HG03280 (cell line): ENCODE data around the gene DSTYK.
A peak's percentile ranks its signal among the peaks of the same experiment; 100 is the strongest.

Experiments used
- ATAC-seq: cut with Tn5 transposase; IDR thresholded peaks from one replicate; pipeline ENCODE4 v1.9.1; 2021; ENCODE audit warnings: mild to moderate bottlenecking, moderate library complexity; ENCODE audit not compliant: unreplicated experiment

DSTYK gene

DNA sequence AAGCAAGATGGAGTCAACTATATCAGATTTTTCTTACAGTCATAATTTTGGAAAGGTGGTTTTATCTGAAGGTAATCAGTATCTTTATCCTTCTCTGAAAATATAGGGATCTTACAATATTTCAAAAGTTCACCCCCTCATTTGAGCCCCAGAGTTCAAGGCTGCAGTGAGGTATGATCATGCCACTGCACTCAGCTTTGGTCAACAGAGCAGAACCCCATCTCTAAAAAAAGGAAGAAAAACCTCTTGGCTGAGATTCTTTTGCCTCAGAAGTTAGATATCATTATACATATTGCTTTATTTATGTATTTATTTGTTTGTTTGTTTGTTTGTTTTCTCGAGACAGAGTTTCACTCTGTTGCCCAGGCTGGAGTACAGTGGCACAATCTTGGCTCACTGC, 78.2 kb downstream of the DSTYK start:
- ATAC-seq, result no peak

DNA sequence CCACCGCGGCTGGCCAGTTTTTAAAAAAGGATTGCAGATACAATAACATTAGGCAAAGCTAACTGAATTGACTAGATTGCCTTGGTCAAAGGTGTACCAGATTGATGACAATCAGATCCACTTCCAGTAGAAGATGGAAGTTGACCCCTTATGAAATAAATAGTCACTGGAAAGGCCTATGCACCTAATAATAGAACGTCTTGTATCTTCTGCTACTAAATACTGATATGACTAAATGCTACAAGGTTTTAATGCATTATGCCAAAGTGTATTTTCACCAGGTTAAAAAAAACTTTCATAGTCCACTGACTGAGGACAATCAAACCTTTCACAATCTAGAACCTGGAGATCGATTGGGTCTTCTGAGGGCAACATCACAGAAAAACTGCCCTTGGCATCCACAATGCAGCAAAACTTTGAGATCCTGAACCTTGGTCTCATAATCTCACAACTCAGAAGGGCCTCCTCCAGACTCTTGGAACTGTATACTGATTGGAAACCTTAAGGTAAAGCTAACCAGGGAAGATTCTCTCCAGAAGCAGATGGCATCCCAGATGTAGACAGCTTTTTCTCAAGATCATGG, 82.0 kb downstream of the DSTYK start:
- ATAC-seq, result no peak

- ATAC-seq, result no peak
These were observed 83.5 kb downstream of the DSTYK start for GRCh38 chr1:205128050-205128449.

GRCh38 chr1:205127646-205128045, 83.9 kb downstream of the DSTYK start:
- ATAC-seq, result no peak

DNA sequence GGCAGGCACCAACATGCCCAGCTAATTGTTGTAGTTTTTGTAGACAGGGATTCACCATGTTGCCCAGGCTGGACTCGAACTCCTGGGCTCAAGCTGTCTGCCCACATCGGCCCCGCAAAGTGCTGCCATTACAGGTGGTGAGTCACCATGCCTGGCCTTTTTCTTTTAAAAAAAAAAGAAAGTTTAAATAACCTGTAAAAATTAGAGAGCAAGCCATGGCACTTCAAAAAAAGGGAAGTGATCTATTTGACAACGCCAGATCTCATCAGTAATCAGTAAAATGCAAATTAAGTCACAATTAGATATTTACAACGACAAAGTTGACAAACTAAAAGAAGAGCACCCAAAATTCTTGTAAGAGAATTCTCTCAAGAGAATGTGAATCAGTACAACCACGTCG, 86.8 kb downstream of the DSTYK start:
- ATAC-seq, result no peak

GRCh38 chr1:205122489-205122882, 89.0 kb downstream of the DSTYK start:
- peak; percentile 2 for ATAC-seq

DNA sequence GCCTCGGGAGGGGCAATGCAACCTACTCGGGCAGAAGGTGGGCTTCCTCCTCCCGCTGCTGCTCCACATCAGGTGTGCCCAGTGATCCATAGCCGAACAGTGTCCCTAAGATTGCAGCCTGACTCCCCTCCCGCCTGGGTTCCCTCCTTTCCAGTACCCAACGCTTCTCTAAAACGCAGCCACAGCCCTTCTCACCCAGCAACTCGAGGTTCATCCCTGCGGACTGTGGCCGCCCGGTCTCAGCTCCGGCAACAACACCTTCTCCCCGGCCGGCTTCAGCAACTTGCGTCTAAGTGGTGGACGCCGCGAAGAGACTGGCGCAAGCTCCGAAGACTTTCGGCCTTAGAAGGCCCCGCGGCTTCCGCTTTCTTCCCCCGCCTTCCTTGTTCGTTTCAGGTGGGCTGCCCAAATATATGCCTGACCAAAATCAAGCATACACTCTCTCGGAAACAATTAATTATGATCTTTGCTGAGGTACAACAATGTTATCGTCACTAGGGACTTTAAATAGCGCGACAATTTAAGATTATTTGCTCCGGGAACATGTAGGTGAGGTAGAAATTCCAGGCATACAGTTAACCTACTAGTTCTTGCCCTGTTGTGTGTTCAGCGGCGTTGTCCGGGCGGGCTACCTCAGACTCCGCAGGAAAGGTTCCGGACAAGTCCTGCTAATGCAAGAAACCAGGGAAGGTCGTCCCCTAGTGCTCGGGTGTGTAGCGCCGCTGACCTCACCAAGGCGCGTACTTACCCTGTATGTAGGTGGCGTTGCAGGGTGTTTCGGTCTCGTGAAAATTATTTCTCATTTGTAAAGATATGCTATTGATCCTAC, 89.6 kb downstream of the DSTYK start, which contains the start of gene RBBP5:
Gene RBBP5 (minus strand): TSS at position 319 of the 829 bp plus-strand sequence. CDS start 105 bp downstream, at position 214.
- peak; percentile 90 for ATAC-seq

GRCh38 chr1:205118752-205119151, 92.8 kb downstream of the DSTYK start:
- no peak for ATAC-seq

GRCh38 chr1:205111354-205111753, 100.1 kb downstream of the DSTYK start:
- no peak for ATAC-seq

GRCh38 chr1:205109711-205110110, 101.8 kb downstream of the DSTYK start:
- no peak for ATAC-seq

- ATAC-seq, result no peak
These were observed 102.2 kb downstream of the DSTYK start for GRCh38 chr1:205109269-205109668.

DNA sequence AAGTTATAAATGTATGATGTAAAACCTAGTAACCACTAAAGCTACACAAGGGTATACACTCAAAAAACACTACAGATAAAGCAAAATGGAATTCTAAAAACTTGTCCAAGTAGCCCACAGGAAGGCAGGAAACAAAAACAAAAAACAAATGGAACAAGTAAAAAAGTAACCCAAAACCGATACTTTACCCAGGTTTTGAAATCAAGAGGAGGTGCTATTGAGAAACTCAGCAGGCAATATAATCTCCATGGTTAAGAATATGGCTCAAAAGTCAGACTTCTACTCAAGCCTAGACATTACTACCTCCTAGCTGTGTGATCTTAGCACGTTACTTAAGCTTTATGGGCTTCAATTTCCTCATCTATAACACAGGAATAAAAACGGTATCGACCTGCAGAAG, 103.0 kb downstream of the DSTYK start:
- no peak for ATAC-seq

- no peak for ATAC-seq
These were observed 104.2 kb downstream of the DSTYK start for GRCh38 chr1:205107327-205107726.

DNA sequence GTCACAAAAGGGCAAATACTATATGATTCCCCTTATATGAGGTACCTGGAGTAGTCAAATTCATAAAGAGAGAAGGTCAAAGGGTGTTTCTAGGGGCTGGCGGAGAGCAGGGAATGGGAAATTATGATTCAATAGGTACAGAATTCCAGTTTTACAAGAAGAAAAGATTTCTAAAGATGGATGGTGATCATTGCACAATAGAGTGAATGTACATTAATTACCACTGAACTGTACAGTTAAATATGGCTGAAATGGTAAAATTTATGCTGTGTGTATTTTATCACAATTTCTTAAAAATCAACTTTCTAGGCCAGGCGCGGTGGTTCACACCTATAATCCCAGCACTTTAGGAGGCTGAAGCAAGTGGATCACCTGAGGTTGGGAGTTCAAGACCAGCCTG, 109.1 kb downstream of the DSTYK start:
- ATAC-seq, result no peak

DNA sequence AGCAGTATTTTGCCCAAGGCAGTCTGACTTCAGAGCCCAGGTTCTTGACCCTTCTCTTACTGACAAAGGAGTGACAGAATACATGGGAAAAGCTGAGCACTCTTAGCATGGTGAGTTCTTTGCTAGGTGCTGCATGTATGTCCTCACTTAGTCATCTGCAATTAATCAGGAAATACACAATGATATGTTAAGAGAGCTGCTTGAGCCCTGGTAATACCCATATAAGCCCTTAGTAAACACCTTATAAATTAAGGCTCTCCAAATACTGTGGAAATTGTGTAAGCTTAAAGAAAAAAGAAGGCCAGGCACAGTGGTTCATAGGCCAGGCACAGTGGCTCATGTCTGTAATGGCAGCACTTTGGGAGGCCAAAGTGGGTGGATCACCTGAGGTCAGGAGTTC, 113.3 kb downstream of the DSTYK start:
- no peak for ATAC-seq

DNA sequence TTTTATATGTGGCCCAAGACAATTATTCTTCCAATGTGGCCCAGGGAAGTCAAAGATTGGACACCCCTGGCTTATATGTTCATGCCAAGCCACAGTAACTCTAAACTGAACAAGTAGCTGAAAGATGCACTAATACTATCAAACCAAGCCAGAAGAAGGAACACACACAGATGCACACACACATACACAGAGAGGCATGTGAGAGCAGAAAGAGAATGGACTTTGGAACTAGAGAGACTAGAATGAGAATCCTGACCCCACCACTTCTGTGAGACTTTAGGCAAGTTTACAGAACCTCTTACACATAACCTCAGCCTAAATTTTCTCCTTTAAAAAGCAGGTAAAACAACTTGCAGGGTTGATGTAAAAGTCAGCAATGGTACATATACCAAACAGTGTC, 116.1 kb downstream of the DSTYK start:
- no peak for ATAC-seq
